GM18511 (cell line): Measurements from ENCODE around the gene SPHK2.
A peak's percentile ranks its signal among the peaks of the same experiment; 100 is the strongest.
"Not testable (repeated sequence)": the region's sequence is repeated elsewhere in the genome, so short reads cannot be mapped to it uniquely, and the experiment has no call there.

Experiments used
- ATAC-seq: cut with Tn5 transposase; IDR thresholded peaks from one replicate; pipeline ENCODE4 v1.9.1; 2021; ENCODE audit warnings: mild to moderate bottlenecking, moderate library complexity; ENCODE audit not compliant: unreplicated experiment

Gene SPHK2

DNA sequence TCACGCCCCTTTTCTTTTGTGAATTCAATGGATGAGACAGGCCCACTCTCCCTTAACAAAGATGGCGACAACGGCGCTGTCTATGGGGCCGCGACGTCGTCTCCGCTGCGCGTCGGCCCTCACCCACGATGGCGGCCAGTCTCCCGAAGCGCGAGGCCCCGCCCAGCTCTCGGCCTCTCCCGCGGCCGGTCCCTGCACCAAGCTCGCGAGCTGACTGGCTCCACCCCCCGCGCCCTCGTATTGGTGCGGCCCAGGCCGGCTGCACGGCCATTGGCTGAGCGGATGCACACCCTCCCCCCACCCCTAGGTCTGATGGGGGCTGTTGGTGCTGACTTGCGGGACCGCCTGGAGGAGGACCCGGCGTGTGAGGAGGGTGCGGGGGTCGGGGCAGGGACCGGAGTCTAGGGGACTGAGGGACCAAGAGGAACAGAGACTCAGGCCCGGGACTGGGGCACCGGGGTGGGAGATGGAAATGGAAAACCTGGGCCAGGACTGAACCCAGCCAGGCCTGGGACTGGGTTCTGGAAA is 4.8 kb downstream of the SPHK2 start:
- peak; percentile 78 for ATAC-seq

DNA sequence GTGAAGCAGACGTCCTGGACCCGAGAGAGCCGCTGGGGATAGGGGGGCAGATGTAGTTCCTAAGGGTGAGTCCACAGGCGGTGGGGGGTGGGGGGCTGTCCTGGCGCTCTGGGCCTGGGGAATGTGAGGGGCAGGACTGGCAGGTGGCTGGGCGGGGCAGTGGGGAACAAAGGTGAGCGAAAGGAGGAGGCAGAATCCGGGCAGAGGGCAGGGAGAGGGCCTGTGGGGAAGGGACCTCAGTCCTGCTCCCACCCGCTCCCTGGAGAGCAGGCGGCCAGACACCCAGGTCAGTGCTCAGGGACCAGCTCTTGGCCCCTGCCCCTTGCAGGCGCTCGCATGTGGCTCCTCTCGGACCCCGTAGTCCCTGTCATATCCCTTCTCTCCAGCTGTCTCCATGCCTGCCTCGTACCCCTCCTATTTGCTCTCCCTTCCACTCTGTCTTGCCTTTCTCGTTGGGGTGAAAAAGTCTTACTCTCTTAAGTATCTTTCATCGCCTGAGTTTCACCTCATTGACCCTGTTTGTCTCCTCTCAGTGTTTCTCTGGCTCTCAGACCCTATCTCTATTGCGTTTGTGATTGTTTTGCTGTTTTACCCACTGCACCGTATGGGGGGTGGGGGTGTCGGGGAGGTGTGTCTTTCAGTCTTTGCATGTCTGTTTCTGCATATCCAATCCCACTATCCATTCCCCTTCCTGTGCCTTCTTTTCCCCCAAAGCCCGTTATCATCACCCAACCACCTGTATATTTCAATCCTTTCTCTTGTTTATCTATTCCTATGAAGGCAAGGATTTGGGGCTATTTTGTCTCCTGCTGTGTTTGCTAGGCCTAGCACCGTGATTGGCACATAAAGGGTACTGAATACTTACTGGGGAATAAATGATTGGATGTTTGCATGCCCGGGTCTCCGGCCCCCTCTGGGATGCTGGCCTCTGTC is 5.8 kb downstream of the SPHK2 start:
- no peak for ATAC-seq

DNA sequence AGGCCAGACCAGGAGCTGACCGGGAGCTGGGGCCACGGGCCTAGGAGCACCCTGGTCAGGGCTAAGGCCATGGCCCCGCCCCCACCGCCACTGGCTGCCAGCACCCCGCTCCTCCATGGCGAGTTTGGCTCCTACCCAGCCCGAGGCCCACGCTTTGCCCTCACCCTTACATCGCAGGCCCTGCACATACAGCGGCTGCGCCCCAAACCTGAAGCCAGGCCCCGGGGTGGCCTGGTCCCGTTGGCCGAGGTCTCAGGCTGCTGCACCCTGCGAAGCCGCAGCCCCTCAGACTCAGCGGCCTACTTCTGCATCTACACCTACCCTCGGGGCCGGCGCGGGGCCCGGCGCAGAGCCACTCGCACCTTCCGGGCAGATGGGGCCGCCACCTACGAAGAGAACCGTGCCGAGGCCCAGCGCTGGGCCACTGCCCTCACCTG is 6.6 kb downstream of the SPHK2 start:
- ATAC-seq, result no peak

DNA sequence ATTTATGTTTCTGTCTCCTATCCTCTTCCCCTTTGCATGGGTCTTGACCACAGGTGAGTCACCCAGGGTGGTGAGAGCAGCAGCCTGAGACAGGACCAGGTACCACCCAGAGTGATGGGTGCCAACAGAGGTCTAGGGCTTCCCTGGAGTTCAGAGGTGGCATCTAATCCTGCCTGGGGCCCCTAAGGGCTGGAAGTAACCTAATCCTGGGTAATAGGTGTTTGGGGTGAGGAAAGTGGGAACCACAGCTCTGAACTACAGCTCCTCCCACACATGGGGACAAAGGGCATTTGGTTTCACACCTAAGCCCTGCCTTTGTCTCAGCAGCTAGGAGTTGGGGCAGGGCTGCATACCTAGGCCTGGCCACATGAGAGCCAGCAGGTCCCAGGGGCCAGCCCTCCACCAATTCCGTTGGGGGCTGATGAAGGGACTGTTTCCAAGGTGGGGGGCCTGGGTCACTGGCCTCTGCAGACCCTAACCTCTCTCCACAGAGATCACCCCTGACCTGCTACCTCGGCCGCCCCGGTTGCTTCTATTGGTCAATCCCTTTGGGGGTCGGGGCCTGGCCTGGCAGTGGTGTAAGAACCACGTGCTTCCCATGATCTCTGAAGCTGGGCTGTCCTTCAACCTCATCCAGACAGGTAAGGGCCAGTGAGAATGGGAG is 8.0 kb downstream of the SPHK2 start:
- no peak for ATAC-seq

DNA sequence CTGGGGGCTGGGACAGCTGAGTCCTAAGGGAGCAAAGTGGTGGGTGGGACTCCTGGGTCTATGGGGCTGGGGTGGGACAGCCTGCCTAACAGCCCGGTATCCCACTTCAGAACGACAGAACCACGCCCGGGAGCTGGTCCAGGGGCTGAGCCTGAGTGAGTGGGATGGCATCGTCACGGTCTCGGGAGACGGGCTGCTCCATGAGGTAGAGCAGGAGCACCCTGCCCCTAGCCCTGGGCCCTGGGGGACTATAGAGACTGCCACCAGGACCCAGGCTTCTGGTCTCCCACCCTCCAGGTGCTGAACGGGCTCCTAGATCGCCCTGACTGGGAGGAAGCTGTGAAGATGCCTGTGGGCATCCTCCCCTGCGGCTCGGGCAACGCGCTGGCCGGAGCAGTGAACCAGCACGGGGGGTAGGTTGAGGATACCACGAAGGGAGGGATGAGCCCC is 8.6 kb downstream of the SPHK2 start:
- no peak for ATAC-seq

DNA sequence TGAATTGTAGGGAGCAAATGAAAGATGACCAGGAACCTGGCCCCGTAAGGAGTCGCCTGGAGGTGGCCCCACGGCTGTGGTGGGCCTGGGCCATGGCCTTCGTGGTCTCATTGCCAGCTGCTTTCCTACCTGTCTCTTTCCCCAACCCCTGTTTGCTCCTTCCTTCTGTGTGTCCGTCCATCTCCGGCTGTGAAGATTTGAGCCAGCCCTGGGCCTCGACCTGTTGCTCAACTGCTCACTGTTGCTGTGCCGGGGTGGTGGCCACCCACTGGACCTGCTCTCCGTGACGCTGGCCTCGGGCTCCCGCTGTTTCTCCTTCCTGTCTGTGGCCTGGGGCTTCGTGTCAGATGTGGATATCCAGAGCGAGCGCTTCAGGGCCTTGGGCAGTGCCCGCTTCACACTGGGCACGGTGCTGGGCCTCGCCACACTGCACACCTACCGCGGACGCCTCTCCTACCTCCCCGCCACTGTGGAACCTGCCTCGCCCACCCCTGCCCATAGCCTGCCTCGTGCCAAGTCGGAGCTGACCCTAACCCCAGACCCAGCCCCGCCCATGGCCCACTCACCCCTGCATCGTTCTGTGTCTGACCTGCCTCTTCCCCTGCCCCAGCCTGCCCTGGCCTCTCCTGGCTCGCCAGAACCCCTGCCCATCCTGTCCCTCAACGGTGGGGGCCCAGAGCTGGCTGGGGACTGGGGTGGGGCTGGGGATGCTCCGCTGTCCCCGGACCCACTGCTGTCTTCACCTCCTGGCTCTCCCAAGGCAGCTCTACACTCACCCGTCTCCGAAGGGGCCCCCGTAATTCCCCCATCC is 9.4 kb downstream of the SPHK2 start:
- no peak for ATAC-seq

DNA sequence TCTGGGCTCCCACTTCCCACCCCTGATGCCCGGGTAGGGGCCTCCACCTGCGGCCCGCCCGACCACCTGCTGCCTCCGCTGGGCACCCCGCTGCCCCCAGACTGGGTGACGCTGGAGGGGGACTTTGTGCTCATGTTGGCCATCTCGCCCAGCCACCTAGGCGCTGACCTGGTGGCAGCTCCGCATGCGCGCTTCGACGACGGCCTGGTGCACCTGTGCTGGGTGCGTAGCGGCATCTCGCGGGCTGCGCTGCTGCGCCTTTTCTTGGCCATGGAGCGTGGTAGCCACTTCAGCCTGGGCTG is 9.9 kb downstream of the SPHK2 start:
- no peak for ATAC-seq

DNA sequence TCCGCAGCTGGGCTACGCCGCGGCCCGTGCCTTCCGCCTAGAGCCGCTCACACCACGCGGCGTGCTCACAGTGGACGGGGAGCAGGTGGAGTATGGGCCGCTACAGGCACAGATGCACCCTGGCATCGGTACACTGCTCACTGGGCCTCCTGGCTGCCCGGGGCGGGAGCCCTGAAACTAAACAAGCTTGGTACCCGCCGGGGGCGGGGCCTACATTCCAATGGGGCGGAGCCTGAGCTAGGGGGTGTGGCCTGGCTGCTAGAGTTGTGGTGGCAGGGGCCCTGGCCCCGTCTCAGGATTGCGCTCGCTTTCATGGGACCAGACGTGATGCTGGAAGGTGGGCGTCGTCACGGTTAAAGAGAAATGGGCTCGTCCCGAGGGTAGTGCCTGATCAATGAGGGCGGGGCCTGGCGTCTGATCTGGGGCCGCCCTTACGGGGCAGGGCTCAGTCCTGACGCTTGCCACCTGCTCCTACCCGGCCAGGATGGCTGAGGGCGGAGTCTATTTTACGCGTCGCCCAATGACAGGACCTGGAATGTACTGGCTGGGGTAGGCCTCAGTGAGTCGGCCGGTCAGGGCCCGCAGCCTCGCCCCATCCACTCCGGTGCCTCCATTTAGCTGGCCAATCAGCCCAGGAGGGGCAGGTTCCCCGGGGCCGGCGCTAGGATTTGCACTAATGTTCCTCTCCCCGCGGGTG is 10.4 kb downstream of the SPHK2 start:
- ATAC-seq, result no peak

DNA sequence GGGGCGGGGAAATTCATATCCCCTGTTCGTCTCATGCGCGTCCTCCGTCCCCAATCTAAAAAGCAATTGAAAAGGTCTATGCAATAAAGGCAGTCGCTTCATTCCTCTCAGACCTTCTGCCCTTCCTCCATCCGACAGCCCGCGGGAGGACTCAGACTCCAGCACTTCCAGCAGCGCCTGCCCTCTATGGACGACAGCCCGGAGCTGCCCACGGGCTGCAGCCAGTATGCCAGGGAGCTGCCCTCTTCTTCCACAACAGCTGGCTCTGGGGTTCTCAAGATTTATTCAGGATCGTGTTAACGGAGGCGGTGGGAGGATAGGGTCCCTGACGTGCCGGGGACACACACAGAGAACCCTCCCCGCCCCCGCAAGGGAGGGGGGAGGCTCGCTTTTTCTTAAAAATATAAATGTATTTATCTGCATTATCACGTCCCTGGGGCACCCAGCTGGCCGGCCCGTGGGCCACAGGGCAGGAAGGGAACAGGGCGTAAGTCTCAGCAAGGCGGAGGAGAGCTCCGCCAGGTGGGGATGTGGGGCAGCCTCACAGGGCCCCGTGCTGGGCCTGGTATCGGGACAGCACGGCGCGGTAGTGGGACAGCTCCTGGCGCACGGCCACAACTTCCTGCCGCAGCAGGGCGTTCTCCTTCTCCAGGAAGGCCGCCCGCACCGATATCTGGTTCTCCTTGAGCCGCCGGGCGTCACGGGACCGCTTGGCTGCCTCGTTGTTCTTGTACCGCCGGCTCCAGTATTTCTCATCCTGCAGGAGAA is 11.2 kb downstream of the SPHK2 start:
- no peak for ATAC-seq

DNA sequence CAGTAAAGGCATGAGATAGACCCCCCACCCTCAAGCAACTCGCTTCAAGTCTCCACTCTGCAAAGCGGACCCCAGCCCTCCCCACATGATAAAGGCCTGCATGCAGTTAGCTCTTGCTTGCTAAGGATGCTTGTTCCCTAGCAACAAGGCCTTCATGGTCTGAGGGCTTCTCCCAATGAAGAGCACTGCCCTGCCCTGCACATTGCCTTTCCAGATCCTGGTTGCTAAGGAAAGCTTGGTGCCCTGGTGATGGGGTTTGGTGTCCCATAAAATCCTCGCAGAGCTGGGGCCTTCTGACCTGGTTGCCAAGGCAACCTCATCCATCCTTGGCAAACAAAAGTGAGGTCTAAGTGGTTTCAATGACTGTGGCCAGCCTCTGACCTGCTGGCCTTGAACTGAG is 11.9 kb downstream of the SPHK2 start:
- no peak for ATAC-seq

DNA sequence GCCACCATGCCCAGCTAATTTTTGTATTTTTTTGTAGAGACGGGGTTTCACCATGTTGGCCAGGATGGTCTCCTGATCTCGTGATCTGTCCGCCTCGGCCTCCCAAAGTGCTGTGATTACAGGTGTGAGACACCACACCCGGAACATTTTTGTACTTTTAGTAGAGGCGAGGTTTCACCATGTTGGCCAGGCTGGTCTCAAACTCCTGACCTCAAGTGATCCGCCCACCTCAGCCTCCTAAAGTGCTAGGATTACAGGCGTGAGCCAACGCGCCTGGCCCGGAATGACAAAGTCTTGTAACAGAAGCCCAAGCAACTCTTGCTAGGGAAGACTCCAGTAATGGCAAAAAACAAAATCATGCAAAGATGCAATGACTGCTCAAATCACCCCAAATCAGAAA is 13.0 kb downstream of the SPHK2 start:
- not testable (repeated sequence) for ATAC-seq

DNA sequence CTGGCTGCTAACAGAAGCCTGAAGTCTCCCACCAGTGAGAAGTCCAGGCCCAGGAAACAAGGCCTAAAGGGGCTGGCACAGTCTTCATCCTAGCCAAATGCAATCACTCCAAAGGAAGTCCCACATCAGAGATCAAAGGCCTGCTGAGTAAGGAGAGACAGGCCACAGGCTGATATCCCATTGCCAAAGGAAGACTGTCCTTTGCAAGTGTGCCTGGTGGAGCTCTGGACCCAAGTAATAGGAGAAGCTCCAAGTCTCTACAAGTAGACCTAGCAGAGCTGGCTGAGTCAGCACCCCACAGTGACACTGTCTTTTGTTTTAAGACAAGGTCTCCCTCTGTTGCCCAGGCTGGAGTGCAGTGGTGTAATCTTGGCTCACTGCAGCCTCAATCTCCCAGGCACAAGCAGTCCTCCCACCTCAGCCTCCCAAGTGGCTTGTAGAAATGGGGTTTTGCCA is 13.4 kb downstream of the SPHK2 start:
- ATAC-seq, result no peak

DNA sequence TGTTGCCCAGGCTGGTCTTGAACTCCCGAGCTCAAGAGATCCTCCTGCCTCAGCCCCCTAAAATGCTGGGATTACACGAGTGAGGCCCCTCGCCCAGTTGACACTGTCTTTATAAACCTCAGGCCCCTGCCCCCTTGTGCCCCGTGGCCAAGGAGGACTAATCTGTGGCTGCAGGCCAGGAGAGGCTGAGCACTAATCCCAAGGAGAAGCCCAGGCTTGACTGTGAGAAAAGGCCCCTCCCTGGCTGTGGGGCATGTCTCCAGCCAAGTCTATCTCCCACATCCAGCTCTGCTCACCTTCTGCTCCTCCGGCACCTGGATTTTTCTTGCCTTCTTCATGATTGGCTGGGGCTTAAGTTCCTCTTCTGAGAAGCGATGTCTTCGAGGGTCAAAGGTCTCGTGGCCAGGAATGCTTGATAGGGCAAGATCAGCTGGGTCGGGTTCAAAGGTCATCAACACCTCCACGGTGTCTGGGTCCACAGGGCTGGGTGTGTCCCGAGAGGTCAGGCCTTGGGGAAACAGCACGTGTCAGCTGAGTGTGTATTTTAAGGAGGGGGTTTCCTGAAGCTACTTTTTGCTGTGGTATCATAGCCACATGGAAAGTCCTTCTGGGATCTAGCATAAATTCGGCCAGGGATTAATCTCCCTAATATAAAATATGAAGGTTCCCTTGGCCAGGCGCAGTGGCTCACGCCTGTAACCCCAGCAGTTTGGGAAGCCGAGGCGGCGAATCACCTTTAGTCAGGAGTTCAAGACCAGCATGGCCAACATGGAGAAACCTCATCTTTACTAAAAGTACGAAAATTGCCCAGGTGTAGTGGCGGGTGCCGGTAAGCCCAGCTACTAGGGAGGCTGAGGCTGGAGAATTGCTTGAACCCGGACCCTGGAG is 14.1 kb downstream of the SPHK2 start:
- no peak for ATAC-seq

DNA sequence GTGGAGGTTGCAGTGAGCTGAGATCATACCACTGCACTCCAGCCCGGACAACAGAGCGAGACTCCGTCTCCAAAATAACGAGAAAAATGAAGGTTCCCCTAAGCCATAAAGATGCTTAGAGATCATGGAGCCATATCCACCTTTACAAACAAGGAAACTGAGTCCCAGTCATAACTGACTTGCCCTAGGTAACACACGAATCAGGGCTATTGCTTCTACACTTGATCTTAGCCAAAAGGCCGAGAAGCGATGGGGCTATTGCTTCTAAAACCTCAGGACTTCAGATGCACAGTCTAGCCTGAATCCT is 14.7 kb downstream of the SPHK2 start:
- ATAC-seq, result no peak

DNA sequence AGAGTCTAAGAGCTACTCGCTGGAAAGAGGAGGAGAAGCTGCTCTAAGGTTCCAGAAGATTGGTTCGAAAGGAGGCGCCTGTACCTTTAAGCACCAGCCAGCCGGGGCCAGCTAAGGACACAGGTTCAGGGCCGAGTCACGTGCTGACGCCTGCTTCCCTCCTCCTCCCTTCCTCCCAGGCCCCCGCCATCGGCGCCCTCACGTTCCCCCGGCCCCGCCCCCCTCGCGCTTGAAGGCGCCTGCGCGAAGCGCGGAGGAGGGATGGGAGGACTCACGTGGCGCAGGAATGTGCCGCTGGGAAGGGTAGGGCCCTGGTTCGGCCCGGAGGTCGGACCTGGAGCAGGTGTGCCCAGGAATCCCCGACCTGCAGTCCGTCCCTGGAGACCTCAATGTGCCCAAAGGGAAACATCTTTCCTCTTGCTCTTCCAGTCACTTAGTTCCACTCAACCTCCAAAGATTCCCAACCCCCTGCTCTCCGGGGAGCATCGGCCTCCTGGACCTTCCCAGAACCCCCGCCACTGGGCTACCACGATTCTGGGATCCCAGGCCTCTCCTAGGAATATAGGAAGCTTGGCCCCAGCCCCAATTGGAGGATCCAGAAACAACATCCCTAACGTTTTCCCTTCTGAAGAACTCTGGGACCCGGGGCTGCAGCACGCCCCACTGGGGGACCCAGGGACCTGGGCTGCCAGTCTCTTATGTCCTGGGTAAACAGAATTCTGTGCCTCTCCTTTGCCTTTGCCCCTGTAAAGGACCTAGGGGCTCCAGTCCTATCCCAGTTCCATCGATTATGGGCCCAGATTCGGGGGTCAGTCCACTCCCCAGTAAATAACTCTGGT is 15.3 kb downstream of the SPHK2 start:
- ATAC-seq, result no peak

DNA sequence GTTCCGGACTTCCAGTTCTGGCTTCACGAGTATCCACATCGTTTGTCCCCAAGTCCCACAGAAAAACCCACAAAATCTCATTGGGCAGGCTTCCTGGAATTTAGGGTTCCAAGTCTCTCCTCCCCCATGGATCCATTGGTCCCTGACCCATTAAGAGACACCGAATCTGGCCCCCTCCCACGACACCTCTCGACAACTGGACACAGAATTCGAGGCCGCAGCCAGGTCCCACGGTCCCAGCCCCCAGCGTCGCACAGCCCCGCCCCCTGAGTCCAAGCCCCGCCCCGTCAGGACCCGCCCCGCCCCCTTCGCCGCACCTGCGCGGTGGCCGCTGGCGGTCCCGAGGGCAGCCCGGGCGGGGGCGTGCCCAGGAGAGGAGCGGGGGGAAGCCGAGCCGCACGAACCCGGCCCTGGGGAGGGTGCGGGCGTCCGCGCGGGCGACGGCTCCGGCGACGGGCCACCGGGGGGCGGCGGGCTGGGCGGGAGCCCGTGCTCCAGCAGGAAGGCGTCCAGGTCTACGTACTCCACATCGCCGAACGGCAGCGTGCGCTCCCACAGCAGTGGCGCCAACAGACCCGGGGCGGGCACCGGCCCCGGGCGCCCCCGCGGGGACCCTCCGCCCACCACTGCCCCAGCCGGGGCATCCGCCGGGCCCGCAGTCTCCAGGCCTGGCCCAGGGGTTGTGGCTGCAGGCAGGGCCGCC is 16.1 kb downstream of the SPHK2 start:
- ATAC-seq, result no peak
